HG03095 (cell line): ENCODE data around the gene LRRC27.
"Not testable (repeated sequence)": the region's sequence is repeated elsewhere in the genome, so short reads cannot be mapped to it uniquely, and the experiment has no call there.

Experiments used
- ATAC-seq: cut with Tn5 transposase; IDR thresholded peaks from one replicate; pipeline ENCODE4 v1.9.1; 2021; ENCODE audit warnings: moderate library complexity; ENCODE audit not compliant: unreplicated experiment

Gene LRRC27

DNA sequence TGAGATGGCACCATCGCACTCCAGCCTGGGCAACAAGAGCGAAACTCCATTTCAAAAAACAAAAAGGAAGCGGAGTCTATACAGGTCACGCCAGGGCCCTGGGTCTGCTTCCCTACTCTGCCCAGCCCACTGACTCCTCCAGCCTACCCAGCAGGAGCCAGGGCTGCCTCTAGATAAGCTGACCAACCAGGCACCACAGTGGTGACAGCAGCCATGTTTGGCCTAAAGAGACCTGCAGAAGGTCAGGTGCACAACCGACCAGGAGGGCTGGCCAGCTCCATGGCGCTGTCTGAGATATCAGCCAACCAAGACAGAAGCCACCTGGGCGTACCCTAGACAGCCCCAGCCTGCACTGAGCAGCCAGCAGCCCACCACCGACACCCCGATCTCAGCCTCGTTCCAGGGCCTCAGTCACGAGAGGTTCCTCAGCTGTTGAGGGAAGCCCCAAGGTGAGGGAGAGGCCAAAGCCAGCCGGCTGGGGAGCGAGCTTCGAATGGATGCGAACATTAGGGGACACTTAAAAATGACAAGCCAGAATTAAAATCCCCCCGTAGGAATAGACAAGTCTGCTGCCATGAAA lies 40.6 kb downstream of the LRRC27 start:
- ATAC-seq, result no peak

- ATAC-seq, result no peak
Measured at GRCh38 chr10:132373241-132373955, 41.4 kb downstream of the LRRC27 start.

- ATAC-seq, result no peak
Measured at GRCh38 chr10:132374176-132374575, 42.2 kb downstream of the LRRC27 start.

DNA sequence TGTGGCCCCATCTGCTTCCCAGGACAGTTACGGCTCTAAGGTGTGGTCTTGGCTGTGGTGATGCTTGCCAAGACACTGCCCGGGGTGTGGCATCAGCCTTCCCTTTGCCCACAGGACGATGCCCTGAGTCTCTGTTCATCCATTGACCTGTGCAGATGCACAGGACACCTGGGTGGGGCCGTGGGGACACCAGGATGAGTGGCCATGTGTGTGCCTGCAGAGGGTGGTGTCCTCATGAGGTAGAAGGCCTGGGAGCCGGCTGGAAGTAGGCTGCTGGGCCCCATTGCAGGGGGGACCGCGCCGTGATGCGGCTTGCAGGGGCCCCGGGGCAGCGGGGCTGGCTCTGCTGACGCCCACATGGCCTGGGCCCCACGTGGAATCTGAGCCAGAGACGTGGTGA lies 42.6 kb downstream of the LRRC27 start:
- ATAC-seq, result no peak

DNA sequence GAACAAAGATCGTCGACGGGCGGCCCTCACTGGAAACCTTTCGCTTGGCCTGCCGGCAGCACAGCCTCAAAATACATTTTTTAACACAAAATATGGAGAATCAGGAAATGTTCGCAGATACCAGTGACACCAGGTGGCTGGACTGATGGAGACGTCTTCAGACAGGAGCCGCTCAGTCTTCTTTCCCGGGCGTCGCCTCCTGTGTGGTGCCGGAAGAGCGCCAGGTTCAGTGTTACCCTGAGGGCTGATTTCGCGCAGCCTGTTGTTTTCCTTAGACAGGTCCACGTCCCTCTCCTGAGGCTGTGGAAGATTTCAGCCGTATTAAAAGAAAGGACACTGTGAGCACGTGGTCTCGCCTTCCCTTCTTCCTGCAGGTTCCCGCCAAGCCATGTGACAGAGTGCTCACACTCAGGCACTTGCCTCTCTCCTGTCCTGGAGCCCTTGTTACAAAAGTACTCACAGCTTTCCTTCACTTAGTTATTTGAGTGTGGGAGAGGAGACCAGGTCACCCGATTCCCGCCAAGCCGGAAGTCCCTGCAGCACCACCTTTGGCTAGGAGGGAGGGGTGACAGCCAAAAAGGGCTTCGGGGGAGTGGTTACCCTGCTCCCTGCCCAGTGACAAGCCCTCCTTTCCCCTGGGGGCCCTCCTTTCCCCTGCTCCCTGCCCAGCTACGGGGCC lies 43.3 kb downstream of the LRRC27 start:
- ATAC-seq, result no peak

DNA sequence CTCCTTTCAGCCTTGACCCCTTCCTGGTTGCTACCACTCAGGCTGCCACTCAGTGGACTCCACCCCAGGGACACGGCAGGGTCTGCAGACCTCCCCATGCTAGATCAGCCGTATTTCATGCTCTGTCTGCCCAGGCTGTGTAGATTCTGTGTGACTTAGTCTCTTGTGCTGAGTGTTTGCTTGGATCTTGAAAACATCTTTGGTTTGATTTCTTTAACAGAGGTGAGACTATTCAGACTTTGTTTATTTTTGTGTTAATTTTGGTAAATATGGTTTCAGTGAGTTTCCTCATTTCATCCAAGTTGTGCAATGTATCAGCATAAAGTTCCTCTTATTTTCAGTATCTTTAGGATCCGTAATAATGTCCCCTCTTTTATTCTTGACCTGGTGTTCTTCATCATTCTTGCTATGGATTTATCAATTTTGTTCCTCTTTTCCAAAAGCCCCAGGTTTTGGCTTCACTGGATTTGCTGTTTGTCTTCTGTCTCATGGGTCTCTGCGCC lies 43.9 kb downstream of the LRRC27 start:
- no peak for ATAC-seq

GRCh38 chr10:132376394-132376851 lies 44.4 kb downstream of the LRRC27 start:
- ATAC-seq, result no peak

- no peak for ATAC-seq
Measured at GRCh38 chr10:132377326-132377725, 45.3 kb downstream of the LRRC27 start.

GRCh38 chr10:132379026-132379425 lies 47.0 kb downstream of the LRRC27 start:
- not testable (repeated sequence) for ATAC-seq

DNA sequence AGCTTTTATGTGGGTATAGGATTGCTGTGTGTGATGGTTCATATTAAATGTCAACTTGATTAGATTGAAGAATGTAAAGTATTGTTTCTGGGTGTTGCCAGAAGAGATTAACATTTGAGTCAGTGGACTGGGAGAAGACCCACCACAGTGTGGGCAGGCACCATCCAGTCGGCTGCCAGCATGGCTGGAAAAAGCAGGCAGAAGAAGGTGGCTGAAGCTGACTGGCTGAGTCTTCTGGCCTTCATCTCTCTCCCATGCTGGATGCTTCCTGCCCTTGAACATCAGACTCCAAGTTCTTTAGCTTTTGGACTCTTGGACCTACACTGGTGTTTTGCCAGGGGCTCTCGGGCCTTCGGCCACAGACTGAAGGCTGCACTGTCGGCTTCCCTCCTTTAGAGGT lies 49.0 kb downstream of the LRRC27 start:
- not testable (repeated sequence) for ATAC-seq

DNA sequence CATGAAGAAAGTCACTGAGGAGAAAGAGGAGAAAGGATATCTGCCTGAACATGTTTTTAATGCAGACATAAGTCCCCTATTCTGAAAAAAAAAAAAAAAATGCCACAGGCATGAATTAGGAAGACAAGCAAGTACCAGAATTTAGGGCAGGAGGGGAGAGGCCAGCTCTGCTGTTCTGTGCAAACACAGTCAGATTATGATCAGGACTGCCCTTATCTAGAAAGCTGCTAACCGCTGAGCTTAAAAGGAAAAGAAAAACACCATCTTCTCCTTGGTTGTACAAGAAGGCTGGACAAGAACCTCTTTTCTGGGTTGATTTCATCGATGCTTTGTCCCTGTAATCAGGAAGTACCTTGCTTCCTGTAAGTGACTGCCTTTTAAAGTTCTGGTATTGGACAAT lies 49.7 kb downstream of the LRRC27 start:
- ATAC-seq, result no peak

GRCh38 chr10:132382231-132382922 lies 50.4 kb downstream of the LRRC27 start:
- ATAC-seq, result no peak

DNA sequence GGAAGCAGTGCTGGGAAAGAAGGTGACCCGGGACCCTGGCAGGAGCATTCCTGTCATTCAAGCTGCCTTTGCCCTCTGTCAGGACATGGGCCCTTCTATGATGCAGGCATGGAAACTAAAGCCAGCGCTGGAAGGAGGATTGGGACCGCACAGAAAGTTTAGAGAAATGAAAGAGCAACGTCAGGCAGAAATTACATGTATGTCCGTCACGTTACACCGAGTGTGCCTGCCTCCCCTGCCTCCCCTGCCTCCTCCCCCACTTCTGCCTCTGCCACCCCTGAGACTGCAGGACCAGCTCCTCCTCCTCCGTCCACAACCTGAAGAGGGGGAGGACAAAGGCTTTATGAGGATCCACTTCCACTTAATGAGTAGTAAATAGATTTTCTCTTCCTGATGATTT lies 51.1 kb downstream of the LRRC27 start:
- ATAC-seq, result no peak

GRCh38 chr10:132383751-132384196 lies 51.8 kb downstream of the LRRC27 start:
- no peak for ATAC-seq

GRCh38 chr10:132384618-132385388 lies 52.8 kb downstream of the LRRC27 start:
- ATAC-seq, result no peak

GRCh38 chr10:132385389-132385667 lies 53.3 kb downstream of the LRRC27 start:
- ATAC-seq, result no peak

DNA sequence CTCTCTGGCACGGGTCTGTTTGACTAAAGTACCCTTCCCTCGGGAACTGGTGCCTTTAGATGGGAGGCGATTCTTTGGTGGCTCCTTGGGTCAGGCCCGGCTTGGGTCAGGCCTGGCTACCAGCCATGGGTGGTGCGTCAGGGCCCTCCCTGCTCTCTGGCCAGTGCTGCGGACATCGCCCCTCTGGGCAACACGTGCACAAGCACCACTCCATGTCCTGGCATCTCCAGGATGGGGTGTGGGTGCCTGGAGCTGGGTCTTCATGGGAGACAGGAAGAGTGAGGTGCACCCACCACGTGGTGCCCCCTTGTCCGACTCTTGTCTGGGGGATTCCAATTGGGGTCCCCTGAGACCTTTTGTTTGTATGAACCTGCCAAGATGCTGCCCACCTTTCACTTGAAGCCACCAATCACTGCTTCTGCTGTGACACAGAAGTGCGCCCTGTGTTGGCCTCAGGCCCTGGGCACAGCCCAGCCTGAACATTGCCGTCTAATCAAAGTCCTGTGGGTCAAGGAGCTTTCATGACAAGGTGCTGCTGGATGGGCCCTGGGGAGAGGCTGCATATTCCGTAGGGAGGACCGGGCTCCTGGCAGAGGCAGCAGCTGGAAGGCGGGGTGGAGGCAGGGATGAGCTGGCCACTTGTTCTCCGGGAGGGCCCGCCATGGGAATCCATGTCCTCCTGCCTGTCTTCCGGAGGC lies 53.9 kb downstream of the LRRC27 start:
- ATAC-seq, result no peak

DNA sequence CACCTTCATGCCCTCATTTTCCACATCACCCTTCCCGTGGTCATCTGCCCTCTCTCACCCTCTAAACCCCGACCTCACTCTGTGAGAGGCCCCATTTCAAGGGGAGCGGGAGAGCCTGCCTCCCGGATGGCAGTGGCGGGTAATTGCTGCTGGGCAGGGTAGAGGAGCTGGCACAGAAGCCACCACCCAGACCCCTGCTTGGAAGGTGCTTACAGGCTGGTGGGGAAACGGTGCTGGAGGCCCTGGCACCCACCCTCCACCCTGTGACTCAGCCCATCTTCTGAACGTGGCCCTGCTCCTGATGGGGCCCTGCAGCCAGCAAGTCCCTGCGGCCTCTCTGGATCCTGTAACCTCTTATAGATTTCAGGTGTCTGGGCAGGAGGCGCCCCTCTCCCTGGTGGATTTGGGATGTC lies 54.4 kb downstream of the LRRC27 start:
- ATAC-seq, result no peak

DNA sequence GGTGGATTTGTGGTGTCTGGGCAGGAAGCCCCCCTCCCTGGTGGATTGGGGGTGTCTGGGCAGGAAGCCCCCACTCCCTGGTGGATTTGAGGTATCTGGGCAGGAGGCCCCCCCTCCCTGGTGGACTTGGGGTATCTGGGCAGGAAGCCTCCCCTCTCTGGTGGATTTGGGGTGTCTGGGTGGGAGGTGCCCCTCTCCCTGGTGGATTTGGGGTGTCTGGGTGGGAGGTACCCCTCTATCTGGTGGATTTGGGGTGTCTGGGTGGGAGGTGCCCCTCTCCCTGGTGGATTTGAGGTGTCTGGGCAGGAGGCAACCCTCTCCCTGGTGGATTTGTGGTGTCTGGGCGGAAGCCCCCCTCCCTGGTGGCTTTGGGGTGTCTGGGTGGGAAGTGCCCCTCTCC lies 54.9 kb downstream of the LRRC27 start:
- not testable (repeated sequence) for ATAC-seq

GRCh38 chr10:132387764-132388210 lies 55.8 kb downstream of the LRRC27 start:
- peak; percentile 53 for ATAC-seq
